ENCODE results near the gene SPATA9. TPM values are rescaled to one million over a fixed set of nuclear protein-coding genes. Genes with fewer than 3 reads are reported as not detected.
A peak's percentile ranks its signal among the peaks of the same experiment; 100 is the strongest.

Gene SPATA9
- total and polyA plus RNA-seq, 9 of the 15 experiments (the other 6 are each of a cell fraction or from before 2014, with no cell fraction given), result 0.16 to 5.5 (median 0.39) TPM; not detected in 3

DNA sequence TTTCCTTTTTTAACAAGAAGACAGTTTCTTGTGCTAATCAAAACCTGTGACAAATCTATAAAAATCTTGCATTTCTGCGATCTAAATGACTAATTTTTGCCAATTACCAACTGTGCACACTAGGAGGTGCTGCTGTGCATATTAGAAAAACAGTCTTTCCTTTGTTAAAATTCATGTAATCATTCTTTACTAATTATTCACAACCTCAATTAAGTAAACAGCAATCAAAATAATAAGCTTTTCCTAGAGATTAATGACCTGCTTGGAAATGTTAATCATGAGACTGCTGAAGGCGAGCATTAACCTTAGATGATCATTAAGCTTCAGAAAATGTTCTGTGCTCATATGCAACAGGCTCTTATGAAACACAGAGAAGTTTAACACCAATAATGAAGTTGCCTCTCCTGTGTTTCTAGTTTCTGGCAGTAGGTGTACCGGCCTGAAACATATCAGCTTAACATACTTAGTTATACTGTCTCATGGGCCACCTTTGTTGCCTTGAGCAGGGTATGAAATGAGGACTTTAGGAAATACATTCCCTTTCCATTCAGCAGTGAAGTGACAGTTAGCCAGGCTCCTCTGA is 18.5 kb downstream of the SPATA9 start (continued):
- no peak for TF ChIP-seq ZNF140 (CRISPR knock-in tag; IDR thresholded peaks at IDR 0.05)
- TF ChIP-seq, protein P1, sequence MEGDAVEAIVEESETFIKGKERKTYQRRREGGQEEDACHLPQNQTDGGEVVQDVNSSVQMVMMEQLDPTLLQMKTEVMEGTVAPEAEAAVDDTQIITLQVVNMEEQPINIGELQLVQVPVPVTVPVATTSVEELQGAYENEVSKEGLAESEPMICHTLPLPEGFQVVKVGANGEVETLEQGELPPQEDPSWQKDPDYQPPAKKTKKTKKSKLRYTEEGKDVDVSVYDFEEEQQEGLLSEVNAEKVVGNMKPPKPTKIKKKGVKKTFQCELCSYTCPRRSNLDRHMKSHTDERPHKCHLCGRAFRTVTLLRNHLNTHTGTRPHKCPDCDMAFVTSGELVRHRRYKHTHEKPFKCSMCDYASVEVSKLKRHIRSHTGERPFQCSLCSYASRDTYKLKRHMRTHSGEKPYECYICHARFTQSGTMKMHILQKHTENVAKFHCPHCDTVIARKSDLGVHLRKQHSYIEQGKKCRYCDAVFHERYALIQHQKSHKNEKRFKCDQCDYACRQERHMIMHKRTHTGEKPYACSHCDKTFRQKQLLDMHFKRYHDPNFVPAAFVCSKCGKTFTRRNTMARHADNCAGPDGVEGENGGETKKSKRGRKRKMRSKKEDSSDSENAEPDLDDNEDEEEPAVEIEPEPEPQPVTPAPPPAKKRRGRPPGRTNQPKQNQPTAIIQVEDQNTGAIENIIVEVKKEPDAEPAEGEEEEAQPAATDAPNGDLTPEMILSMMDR (IDR thresholded peaks at IDR 0.05 in 2 of 3, conservative IDR thresholded peaks at IDR 0.05 in 1 of 3; ENCODE audit: insufficient read depth in 2 of 3, low read depth in 1 of 3, low read length in 3 of 3), result peak; percentile 48 to 83 (median 66); a peak in 5 of 6 replicates
- TF ChIP-seq ZNF764 (CRISPR knock-in tag; IDR thresholded peaks at IDR 0.05; ENCODE audit: low read depth), result 0 out of 2 replicates have a peak, but pooled peaks have one; percentile 14
- TF ChIP-seq, protein P2, sequence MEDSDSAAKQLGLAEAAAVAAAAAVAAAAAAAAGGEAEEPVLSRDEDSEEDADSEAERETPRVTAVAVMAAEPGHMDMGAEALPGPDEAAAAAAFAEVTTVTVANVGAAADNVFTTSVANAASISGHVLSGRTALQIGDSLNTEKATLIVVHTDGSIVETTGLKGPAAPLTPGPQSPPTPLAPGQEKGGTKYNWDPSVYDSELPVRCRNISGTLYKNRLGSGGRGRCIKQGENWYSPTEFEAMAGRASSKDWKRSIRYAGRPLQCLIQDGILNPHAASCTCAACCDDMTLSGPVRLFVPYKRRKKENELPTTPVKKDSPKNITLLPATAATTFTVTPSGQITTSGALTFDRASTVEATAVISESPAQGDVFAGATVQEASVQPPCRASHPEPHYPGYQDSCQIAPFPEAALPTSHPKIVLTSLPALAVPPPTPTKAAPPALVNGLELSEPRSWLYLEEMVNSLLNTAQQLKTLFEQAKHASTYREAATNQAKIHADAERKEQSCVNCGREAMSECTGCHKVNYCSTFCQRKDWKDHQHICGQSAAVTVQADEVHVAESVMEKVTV (CRISPR knock-in tag; IDR thresholded peaks at IDR 0.05), result peak; percentile 81
- TF ChIP-seq BRD9 (IDR thresholded peaks at IDR 0.05; ENCODE audit: low read depth, partially characterized antibody), result peak; percentile 74
- no peak for TF ChIP-seq NCOA1 (IDR thresholded peaks at IDR 0.05; ENCODE audit: low read depth)
- 0 out of 2 replicates have a peak, but pooled peaks have one; percentile 31 for TF ChIP-seq ARID2 (IDR thresholded peaks at IDR 0.05)
- TF ChIP-seq, protein P3, sequence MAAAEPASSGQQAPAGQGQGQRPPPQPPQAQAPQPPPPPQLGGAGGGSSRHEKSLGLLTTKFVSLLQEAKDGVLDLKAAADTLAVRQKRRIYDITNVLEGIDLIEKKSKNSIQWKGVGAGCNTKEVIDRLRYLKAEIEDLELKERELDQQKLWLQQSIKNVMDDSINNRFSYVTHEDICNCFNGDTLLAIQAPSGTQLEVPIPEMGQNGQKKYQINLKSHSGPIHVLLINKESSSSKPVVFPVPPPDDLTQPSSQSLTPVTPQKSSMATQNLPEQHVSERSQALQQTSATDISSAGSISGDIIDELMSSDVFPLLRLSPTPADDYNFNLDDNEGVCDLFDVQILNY (CRISPR knock-in tag; IDR thresholded peaks at IDR 0.05), result no peak
- TF ChIP-seq NCOR1 (IDR thresholded peaks at IDR 0.05), result 0 out of 2 replicates have a peak, but pooled peaks have one; percentile 17
- peak; percentile 30; the same call in 1 of the 2 replicates for TF ChIP-seq TOE1 (IDR thresholded peaks at IDR 0.05; ENCODE audit: borderline replicate concordance)
- TF ChIP-seq TOE1 (CRISPR knock-in tag; IDR thresholded peaks at IDR 0.05; ENCODE audit: borderline replicate concordance, low read depth), result no peak
- TF ChIP-seq, protein P4, sequence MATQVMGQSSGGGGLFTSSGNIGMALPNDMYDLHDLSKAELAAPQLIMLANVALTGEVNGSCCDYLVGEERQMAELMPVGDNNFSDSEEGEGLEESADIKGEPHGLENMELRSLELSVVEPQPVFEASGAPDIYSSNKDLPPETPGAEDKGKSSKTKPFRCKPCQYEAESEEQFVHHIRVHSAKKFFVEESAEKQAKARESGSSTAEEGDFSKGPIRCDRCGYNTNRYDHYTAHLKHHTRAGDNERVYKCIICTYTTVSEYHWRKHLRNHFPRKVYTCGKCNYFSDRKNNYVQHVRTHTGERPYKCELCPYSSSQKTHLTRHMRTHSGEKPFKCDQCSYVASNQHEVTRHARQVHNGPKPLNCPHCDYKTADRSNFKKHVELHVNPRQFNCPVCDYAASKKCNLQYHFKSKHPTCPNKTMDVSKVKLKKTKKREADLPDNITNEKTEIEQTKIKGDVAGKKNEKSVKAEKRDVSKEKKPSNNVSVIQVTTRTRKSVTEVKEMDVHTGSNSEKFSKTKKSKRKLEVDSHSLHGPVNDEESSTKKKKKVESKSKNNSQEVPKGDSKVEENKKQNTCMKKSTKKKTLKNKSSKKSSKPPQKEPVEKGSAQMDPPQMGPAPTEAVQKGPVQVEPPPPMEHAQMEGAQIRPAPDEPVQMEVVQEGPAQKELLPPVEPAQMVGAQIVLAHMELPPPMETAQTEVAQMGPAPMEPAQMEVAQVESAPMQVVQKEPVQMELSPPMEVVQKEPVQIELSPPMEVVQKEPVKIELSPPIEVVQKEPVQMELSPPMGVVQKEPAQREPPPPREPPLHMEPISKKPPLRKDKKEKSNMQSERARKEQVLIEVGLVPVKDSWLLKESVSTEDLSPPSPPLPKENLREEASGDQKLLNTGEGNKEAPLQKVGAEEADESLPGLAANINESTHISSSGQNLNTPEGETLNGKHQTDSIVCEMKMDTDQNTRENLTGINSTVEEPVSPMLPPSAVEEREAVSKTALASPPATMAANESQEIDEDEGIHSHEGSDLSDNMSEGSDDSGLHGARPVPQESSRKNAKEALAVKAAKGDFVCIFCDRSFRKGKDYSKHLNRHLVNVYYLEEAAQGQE (IDR thresholded peaks at IDR 0.05; ENCODE audit: borderline replicate concordance), result peak; percentile 78; the same call in 1 of the 2 replicates
- TF ChIP-seq, protein P4 (CRISPR knock-in tag; IDR thresholded peaks at IDR 0.05; ENCODE audit: low read depth), result no peak
